GM12891 (cell line): Measurements from ENCODE around the gene EML6.

Source experiments
- POLR2A ChIP-seq: IDR thresholded peaks from 2 replicates; pipeline ENCODE4 v1.6.1; 2011; ENCODE audit warnings: low read depth, low read length, control low read depth
- POLR2AphosphoS5 ChIP-seq: IDR thresholded peaks from 2 replicates; pipeline ENCODE4 v1.6.1; 2011; ENCODE audit warnings: low read depth, low read length, control low read depth

DNA sequence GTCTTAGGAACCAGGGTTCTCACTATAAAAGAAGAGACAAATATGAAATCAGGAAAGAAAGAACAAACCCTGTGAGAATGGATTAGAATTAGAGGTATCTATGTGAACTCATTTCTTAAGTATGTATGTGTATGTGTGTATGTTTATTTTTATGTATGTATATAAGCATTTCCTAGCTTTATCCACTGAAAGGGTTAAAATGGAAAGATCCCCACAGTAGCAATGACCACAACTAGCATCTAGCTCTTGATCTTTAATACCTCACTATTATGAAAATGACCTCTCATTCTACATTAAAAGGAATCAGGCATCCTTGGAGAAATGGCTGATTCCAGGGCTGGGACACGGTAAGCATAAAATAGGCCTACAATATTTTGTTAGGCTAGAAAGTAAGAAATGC lies 295.2 kb downstream of the EML6 start:
- TF ChIP-seq POLR2AphosphoS5 (no peak), POLR2A (no peak)
